Activated CD4-positive, alpha-beta T cell treated with anti-CD3 and anti-CD28 coated beads, Interleukin-2, amount 50 U/mL, for 4 hours (primary cell): Measurements from ENCODE around the gene METTL24.

Source experiments
- DNase-seq, 2 experiments: peaks; one replicate each; pipeline ENCODE4 v3.0.0-alpha.2; 2020

Gene METTL24, protein sequence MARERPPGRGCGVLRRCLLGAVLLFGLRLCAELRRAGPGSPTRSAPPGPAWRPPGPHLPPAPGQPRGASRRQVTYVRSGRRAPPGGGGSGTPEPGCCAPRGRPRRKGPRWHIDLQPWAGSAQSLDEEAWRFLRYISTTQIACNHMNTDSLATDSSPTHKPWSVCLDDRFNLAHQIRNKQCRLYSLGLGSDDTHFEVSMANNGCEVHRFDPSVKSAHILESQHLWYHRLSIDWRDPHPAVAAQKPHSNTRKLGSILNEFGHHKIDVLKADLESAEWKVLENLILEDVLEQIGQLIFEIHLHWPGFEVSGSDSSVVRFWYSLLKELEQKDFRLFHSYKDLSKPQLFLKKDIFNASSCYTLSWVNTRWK

DNA sequence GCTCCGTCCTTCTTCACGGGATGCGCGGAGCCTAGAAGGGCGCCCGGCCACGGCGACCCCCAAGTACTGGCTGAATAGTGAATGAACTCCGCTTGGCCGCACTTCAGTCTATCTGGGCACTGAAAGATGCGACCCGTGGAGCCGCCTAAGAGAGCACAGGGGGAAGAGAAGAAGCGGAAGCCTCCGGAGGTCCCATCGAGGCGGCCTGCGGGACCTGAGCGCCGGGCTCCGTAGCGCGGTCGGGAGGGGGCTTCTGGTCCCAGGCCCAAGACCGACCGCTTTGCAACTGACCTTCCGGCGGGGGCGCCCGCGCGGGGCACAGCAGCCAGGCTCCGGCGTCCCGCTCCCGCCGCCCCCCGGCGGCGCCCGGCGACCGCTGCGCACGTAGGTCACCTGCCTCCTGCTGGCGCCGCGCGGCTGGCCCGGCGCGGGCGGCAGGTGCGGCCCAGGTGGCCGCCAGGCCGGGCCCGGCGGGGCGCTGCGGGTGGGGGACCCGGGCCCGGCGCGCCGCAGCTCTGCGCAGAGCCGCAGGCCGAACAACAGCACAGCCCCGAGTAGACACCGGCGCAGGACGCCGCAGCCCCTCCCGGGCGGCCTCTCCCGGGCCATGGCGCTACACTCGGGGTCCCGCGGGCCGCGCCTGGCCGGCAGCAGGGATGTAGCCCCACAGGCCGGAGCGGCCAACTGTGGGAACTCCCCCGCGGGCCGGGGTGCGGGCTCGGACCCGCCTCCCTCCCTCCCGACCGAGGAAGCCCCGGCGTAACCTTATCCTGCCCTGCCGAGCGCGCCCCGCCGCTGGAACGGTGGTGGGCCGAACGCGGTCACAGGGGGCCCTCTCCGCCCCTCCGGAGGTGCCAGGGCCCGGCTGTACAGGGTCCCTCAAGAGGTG lies at the start of gene METTL24:
Gene METTL24 (minus strand): TSS at position 686 of the 889 bp plus-strand sequence. CDS start 77 bp downstream, at position 609.
- no peak for DNase-seq

DNA sequence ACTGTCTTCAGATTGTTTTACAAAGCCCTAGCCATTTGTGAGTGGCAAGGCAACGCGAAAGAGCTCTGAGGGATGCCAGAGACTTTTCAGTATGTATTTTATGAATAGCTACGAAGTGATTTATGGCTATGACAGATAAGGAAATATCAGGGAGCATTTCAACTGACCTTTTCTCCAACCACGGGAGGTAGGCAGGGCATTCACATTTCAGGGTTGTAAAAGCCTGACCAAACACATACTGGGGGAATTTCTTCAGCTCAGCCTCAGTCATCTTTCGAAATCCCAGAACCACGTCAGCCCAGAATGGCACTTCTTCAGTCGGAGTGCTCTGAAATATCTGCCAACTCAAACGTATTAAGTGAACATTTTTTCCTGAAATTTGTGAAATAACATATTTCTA lies 46.5 kb upstream of the METTL24 start:
- DNase-seq: no peak

DNA sequence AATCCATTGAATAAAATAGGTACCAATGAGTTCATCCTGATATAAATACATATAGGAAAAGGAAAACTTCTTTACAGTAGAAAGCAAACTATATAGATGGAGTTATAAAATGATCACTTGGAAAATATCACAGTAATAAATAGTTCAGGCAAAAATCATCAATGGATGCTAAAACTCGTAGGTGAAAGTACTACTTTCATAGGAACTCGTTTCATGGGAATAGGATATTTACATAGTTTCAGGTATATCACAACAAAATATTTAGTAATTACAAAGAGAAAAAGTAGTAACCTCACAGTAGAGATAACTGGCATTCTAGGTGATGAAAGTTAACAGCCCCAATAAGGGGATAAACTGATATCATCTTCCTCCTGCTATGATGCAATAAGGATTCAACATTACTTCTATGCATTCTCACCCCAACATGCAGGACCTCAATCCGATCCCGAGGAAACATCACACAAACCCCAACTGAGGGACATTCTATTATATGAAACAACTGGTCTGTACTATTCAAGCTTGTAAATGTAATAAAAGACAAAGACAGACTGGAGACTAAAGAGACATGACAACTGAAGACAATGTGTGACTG lies 43.5 kb upstream of the METTL24 start:
- DNase-seq: no peak

DNA sequence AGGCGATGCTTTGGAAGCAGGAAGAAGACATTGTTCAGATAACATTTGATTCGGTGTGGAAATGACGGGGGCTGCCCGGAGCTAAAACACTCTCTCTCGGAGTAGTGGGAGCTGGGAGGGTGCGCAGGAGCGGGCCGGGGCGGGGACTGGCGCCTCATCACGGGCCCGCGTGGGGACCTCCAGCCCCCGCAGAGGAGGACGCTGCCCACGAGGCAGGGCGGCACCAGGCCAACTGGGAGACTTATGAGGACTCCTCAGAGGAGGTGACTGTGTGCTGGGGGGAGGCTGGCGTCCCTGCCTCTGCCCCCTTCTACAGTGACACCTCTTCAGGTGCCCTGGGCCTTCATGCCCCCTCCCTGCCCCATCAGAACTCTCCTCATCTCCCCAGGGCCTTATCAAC lies 42.1 kb upstream of the METTL24 start:
- DNase-seq: no peak

DNA sequence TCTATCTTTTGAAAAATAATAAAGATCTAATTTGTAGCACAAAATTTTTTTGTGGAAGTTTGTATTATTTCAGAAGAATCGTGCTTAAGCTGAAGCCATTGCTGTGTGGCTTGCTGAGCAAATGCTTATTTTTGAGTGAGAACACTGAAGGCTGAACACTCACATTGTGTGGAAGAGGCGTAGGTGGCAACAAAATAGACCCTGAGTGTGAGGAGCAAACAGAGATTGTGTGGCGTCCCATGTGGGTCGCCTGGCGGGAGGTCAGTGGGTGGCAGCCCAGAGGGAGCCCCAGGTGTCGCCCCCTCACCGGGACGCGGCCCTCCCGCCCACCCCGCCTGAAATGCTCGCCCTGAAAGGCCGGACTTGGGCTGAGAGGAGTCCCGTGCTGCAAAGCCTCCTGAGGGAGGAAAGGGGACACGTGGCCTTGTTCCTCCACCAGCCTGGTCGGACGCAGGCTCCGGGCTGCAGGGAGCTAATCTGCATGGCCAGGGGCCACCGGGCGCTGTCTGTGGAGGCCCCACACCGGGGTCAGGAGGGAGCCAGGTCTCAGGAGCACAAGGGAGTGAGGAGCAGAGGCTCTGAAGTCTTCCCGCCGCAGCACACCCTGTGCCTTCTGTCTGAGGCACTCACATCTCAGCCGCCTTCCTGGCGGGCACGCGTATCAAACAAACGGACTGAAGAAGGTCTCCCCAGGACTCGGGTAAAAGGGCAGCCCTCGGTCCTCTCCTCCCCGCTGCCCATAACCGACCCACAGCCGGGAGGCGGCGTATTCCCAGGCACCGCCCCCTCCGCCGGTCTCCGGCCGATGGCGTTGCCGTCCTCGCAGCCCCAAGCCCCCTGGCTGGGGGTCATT lies 41.3 kb upstream of the METTL24 start:
- no peak for DNase-seq

DNA sequence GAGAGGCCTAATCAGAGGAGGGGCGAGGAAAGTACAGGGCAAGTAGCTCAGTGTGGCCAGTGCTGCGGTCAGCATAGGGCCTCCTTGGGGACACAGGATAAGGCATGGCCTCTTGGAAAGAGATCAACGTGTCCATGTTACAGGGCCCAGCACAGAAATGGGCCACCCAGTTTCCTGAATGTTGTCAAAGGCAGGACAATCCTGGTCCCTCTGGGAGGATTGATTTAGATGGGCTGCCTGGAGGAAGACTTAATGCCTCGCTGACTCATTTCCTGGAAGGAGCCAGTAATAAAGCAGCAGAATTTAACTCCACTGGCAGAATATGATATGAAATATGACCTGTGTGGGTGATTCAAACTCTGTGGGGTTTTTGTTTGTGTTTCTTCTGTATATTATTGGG lies 40.6 kb upstream of the METTL24 start:
- no peak for DNase-seq

DNA sequence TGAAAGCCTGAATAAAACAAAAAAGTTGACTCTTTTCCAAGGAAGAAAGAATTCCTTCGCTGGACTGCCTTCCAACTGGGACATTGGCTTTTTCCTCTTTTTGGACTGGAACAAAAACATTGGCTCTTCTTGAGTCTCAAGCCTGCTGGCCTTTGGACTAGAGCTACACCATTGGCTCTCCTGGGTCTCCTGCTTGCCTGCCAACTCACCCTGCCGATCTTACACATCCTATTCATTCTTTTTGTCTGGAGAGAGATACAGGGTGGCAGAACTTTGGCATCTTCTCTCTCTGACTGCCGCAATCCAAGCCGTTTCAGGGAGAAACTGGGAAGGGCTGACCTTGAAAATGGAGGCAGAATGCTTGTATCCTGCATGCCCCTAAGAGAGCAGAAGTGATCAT lies 37.1 kb upstream of the METTL24 start:
- DNase-seq: no peak

DNA sequence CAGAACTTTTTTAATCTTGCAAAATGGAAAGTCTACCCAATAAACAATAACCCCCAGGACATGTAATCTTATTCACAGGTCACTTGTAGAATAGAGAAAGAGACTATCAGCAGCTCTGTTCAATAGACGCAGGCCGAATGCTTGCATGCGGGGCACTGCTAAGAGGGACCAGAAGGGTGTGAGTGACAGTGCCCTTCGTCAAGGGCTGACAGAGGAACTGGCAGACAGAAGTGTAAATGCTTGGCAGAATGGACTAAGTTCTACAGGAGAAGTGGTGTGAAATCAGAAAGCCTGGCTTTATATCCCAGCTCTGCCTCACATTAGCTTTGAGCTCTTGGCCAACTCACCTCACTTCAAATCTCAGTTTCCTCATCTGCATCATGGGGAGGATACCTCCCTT lies 36.3 kb upstream of the METTL24 start:
- DNase-seq: no peak

DNA sequence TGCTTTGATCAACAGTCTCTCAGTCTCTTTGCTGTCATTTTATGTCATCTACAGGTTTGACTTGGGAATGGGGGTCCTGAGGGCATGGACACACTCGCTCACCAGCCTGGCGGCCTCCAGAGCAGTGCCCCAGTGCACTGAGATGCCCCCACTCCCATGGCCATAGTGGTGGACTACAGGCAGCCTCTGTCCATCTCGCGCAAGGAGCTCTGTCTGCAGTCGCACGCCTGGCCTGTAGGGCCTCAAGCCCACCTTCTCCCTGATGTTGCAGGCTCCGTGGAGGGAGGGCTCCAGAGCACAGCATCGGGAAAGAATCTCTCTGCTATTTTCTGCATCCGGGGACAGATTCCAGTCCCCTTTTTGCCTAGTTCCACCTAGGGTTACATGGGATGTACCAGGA lies 34.6 kb upstream of the METTL24 start:
- DNase-seq: no peak

DNA sequence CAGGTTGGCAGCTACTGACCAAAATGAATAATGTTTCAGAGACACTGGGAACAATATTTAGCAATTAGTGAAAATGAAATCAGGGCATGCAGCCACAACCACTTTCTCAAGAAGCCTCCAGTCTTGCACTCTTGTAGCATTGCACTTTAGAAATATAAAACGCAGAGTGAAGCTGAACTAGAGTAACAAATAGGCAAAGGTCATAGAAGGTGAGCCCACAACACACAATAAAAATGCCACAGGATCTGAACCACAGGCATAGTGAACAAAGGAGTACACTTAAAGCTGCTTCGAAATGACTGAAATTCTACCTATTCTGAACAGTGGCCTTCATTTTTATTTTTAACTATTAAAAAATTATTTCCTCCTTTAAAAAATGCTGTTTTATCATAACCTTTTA lies 32.3 kb upstream of the METTL24 start:
- no peak for DNase-seq

DNA sequence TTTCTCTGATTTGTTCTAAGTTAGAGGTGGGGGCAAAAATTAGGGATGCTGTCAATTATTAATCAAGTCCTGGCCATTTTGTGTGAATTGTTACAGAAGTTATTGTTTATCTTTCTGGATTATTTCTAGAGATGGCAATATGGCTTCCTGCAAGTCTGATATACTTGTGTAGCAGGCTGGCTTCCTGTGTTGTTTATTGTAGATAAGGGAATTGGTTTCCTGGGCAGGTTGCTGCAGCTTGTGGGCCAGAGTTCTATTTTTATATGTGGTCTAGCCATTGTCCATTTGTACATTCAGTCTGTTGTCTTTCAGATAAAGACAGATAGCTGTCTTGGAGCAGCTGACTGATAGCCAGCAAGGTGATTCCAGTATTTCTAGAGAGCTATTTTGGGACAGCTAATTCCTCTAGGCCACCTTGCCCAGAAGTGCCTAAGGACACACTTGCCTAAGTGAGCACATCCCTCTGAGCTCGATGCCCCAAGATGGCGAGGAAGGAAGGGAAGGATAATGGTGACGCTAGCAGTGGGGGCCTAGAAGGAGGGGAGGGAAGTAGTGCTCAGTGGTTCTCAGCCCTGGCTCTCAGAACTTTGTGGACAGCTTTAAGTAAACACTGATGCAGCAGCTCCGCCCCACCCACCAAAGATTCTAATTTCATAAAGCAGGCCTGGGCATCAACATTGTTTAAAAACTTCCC lies 31.7 kb upstream of the METTL24 start:
- no peak for DNase-seq

DNA sequence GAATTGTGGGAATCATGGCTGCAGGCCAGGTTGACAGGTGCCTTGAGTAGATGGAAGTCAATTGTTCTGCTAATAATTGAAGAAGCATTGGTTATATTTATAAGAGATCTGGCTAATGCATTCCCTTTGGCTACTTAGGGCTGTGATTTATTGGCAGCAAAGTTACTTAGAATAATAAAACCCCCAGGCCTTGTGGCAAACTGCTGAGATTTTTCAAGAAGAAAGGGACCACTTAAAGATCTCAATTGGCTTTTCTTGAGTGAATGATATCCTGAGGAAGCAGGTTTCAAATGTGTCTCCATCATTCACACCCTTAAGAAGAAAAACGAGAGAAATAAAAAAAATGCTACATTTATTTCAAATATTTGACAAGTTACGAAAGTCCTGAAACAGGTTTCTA lies 29.8 kb upstream of the METTL24 start:
- DNase-seq: no peak

DNA sequence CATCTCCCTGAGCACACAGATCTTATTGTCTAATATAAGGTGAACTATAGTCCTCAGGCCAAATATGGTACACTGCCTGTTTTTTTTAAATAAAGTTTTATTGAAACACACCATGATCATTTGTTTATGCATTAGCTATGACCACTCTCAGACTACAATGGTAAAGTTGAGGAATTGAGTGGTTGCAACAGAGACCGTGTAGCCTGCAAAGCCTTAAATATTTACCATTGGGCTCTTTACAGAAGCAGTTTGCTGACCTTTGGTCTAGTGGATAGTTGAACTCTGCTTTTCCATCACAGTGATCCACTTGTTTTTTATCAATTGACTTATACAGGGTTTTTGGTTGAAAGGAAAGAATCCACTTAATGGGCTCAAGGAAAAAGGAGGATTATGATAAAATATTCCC lies 27.3 kb upstream of the METTL24 start:
- no peak for DNase-seq

DNA sequence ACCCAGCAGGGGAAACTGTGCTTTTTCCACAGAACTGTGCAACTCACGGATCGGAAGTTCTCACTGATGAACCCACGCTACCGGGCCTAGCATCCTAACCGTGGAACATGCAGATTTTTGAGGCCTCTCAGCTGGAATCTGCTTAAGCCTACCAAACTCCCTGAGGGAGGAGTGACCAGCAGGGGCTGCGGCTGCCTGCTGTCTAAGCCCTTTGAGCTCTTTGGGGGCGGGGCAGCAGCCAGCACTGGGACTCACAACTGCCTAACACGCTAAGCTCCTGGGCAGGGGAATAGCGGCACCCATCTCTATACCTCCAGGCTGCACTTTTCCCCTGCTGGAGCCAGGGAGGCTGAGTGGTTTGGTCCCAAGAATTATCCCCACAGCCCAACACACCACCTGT lies 20.4 kb upstream of the METTL24 start:
- no peak for DNase-seq

DNA sequence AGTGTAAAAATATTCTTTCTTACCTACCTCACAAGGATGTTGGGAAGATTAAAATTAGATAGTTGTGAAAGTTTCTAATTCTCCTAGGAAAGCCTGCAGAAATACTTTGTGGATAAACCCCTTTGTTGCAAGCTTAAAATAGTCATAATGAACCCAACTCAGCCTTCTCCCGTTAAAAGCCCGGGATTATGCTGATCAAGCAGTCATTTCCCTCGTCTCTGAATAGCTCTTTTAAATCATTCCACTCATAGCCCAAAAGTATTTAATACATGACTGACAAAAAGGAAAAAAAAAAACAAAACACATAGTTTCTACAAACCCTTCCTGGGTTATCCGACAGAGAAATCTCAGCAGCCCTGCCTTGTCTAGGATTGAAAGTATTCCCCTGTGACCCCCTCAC lies 10.9 kb upstream of the METTL24 start:
- no peak for DNase-seq

DNA sequence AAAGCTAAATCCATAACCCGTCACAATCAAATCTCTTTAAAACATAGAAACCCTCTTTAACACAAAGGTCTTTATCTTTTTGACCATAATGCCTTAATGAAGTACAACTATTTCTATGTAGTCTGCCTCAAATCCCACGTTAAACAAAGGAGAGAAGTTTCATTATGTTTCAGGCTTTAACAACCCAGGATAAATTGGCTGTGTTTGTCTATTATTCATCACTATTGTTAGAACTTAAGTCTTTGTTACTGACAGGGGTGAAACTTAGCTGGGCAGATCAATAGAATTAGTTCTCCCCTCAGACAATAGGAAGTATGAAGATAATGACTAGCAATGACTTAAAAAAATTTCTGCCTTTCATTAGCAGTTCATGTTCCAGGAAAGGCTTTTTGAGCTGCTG lies 10.1 kb upstream of the METTL24 start:
- no peak for DNase-seq

DNA sequence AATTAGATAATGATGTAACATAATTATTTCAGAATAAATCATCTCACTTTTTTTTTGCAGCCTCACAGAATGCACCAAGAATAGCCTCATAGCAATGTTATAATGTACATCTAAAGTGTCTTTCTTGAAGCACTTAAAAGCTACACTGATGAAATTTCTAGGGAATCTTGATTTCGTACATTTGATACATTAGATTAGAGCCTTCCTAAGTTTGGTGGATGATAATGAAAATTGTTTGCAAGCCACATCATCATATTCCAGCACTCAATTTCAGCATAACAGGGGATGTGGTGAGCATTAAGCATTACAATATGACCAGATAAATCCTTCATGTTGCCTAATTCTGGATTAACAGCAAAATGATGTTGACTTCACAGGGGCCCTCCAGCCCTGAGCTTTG lies 9.7 kb upstream of the METTL24 start:
- DNase-seq: no peak

DNA sequence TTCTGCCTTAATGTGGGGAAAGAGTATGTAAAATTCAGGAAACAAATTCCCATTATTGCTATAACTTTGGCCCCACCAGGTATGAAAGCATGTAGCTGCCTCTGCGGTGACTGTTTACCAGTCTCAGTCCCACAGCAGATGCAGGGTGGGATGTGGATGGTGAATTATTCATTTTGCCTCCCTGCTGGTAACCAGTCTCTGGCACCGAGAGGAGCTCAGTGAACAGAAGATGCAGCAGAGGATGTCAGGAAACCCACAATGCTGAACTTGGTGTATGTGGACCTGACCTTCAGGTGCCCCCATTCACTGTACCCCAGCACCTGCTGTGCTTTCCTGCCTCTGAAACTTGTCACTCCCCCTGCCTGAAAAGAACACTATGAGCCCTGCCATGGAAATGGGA lies 8.8 kb upstream of the METTL24 start:
- no peak for DNase-seq

DNA sequence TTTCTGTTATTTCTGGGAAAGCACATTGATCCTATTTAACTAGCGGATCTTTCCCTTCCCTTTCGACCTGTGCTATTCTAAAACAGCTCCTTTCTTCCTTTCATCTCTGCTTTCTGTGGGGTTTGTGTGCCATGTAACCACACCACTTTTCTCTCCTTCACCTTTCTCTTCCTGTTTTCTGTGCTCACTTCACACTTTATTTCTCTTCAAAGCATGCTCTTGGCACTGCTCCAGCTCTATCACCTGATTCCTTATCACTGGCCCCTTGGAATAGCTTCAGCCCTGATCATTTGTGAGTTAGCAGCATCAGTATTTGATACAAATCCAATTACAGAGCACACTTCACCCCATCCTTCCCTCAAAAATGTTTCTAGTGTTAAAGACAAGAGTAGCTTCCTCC lies 8.1 kb upstream of the METTL24 start:
- DNase-seq: no peak

DNA sequence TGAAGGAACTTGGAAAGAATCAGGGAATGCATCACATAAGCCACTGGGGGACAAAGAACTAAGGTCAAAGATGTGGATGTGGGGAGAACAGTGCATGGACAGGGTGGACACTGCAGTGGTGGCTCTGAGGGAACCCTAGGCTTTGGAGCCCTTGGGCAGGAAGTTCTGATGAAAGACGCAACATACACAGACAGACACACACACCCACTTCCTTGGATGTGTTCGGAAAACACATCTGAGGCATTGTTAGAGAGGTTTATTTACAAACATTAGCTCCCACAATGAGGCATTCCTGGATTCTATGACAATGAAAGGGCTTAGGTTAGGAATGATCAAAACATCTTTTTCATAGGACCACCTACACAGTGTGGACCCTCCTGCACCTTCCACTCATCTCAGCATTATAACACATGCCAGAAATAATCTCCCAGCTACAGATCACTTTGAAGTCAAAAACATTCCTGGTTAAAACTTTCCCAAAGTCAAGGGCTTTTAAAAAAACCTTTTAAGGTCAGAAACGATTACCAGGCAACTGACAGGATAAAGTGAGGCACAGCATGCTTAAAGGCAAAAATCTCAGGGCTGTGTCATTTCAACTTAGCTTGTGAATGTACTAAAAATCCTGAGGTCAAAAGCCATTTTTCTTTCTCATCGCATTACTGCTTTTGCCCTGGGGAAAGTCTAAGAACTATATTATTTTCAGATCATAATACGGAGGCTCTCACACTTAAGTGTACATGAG lies 6.4 kb upstream of the METTL24 start:
- DNase-seq: no peak

DNA sequence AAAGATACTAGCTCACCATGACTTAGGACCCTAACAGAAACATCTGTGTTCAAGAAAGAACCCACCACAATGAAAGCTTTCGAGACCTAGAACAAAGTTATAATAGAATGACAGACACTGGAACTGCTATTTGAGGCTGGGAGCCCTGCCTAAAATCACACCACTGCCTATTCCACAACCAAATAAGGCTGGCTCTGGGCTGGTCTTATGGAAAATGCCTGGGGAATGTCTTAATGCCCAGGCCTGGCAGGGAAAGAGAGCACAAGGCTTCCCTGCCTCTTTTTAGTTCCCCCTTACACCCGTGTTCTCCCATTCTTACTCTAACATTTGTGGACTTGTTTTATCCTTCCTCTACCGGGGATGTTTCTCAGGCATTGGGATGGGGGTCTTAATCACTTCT lies 5.6 kb upstream of the METTL24 start:
- DNase-seq: no peak

DNA sequence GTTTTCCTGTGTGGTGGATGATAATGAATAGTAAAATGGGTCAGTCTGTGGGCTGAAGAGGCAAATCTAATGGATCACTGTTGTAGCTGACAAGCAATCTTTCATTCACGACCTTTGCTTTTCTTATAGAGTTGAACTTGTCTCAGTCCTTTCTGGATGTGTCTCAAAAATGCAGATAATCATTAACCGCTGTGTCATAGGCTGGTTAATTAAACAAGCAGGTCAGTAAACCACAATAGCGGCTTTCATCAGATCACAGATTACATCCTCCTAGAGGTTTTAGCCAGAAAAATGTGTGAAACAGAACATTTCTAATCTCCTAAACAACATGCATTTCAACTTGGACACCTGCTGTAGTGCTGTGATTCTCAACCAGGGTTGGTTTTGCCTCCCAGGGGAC lies 2.5 kb upstream of the METTL24 start:
- no peak for DNase-seq
